HEK293 (cell line): Measurements from ENCODE around the gene RFK.
A peak's percentile ranks its signal among the peaks of the same experiment; 100 is the strongest.

Experiments
- CTCF ChIA-PET: fragments of 350-600 bp; formaldehyde crosslinking; extraction: SDS; loops from one replicate; lab custom pipeline; 2021; ENCODE audit warnings: antibody characterized with exemption; lab: Yijun Ruan, JAX
- POLR2A ChIA-PET: fragments of 300-600 bp; formaldehyde crosslinking; extraction: SDS; loops from one replicate; lab custom pipeline; 2020; ENCODE audit warnings: antibody characterized with exemption, inconsistent platforms; lab: Yijun Ruan, JAX
- H3K27ac ChIP-seq: fragments of 200-500 bp; sonication (Bioruptor generic); 2 replicates; pipeline ENCODE4 v1.5.1; 2014; ENCODE audit warnings: low read depth, low read length, control low read depth, inconsistent platforms; ENCODE audit errors: extremely low read depth
- H3K36me3 ChIP-seq, 2 experiments: fragments of 200-500 bp in 1 of 2; sonication (Bioruptor generic) in 1 of 2; 1 replicate in 1 of 2; 2 replicates in 1 of 2; pipeline ENCODE4 v1.5.1; 2014 to 2017; ENCODE audit warnings: inconsistent platforms in 2 of 2, low read length in 2 of 2; ENCODE audit not compliant: control insufficient read depth in 2 of 2, insufficient read depth in 1 of 2
- H3K4me1 ChIP-seq: fragments of 200-500 bp; sonication (Bioruptor generic); 2 replicates; pipeline ENCODE4 v1.5.1; 2014; ENCODE audit warnings: mild to moderate bottlenecking, low read length, inconsistent platforms; ENCODE audit not compliant: control insufficient read depth, insufficient read depth
- H3K4me3 ChIP-seq: 2 replicates; pipeline ENCODE4 v1.5.1; 2011; ENCODE audit warnings: low read depth, mild to moderate bottlenecking, control low read depth, low read length, moderate library complexity
- H3K9me3 ChIP-seq: fragments of 200-500 bp; sonication (Bioruptor generic); 2 replicates; pipeline ENCODE4 v1.5.1; 2014; ENCODE audit warnings: low read depth, low read length, inconsistent platforms; ENCODE audit not compliant: control insufficient read depth, insufficient read depth
- FEZF1 ChIP-seq: fragments of 450-650 bp; formaldehyde crosslinking; IDR thresholded peaks from 2 replicates; pipeline ENCODE4 v1.5.1; 2016; ENCODE audit warnings: missing biosample characterization, missing genetic modification characterization
- GLI2 ChIP-seq: fragments of 450-650 bp; formaldehyde crosslinking; IDR thresholded peaks from 2 replicates; pipeline ENCODE4; 2017; ENCODE audit warnings: missing biosample characterization, missing genetic modification characterization, low read depth, borderline replicate concordance
- GLI4 ChIP-seq: fragments of 450-650 bp; formaldehyde crosslinking; IDR thresholded peaks from 2 replicates; pipeline ENCODE4 v1.5.1; 2016; ENCODE audit warnings: missing biosample characterization, missing genetic modification characterization
- GLIS2 ChIP-seq: fragments of 450-650 bp; formaldehyde crosslinking; IDR thresholded peaks from 2 replicates; pipeline ENCODE4 v1.5.1; 2016; ENCODE audit warnings: missing biosample characterization, missing genetic modification characterization
- HOXA7 ChIP-seq: sonication (generic); formaldehyde crosslinking; IDR thresholded peaks from 2 replicates; pipeline ENCODE4 v1.8.1; 2022; ENCODE audit warnings: missing genetic modification reagents, borderline replicate concordance
- HOXD13 ChIP-seq: sonication (generic); formaldehyde crosslinking; IDR thresholded peaks from 2 replicates; pipeline ENCODE4 v1.8.0; 2022; ENCODE audit warnings: missing genetic modification reagents, borderline replicate concordance
- MEIS1 ChIP-seq: sonication (generic); formaldehyde crosslinking; IDR thresholded peaks from 2 replicates; pipeline ENCODE4 v1.8.1; 2022; ENCODE audit warnings: missing genetic modification reagents, mild to moderate bottlenecking, borderline replicate concordance
- SP7 ChIP-seq: fragments of 450-650 bp; formaldehyde crosslinking; IDR thresholded peaks from 2 replicates; pipeline ENCODE4 v1.5.1; 2016; ENCODE audit warnings: missing biosample characterization, missing genetic modification characterization
- TRIM28 ChIP-seq: IDR thresholded peaks from 2 replicates; pipeline ENCODE4 v1.6.1; 2011; ENCODE audit warnings: low read length, control low read depth, borderline replicate concordance
- ZBTB17 ChIP-seq: fragments of 450-650 bp; formaldehyde crosslinking; IDR thresholded peaks from 2 replicates; pipeline ENCODE4 v1.5.1; 2016; ENCODE audit warnings: missing biosample characterization, missing genetic modification characterization
- ZFP3 ChIP-seq: fragments of 450-650 bp; formaldehyde crosslinking; IDR thresholded peaks from 2 replicates; pipeline ENCODE4 v1.5.1; 2016; ENCODE audit warnings: low read depth, missing biosample characterization, missing genetic modification characterization
- ZNF112 ChIP-seq: fragments of 450-650 bp; formaldehyde crosslinking; IDR thresholded peaks from 2 replicates; pipeline ENCODE4 v1.5.0; 2017; ENCODE audit warnings: missing biosample characterization, missing genetic modification characterization
- ZNF132 ChIP-seq: fragments of 450-650 bp; formaldehyde crosslinking; IDR thresholded peaks from 2 replicates; pipeline ENCODE4 v1.5.1; 2017; ENCODE audit warnings: missing biosample characterization, missing genetic modification characterization, borderline replicate concordance
- ZNF146 ChIP-seq: fragments of 450-650 bp; formaldehyde crosslinking; IDR thresholded peaks from 2 replicates; pipeline ENCODE4 v1.5.1; 2016; ENCODE audit warnings: missing biosample characterization, missing genetic modification characterization
- ZNF433 ChIP-seq: fragments of 450-650 bp; formaldehyde crosslinking; IDR thresholded peaks from 2 replicates; pipeline ENCODE4 v1.5.1; 2016; ENCODE audit warnings: missing biosample characterization, missing genetic modification characterization, low read depth
- ZNF48 ChIP-seq: fragments of 450-650 bp; formaldehyde crosslinking; IDR thresholded peaks from 2 replicates; pipeline ENCODE4 v1.5.1; 2016; ENCODE audit warnings: missing biosample characterization, missing genetic modification characterization
- TF ChIP-seq, protein P1 (sequence below): fragments of 450-650 bp; formaldehyde crosslinking; IDR thresholded peaks from 2 replicates; pipeline ENCODE4 v1.5.1; 2017; ENCODE audit warnings: missing biosample characterization, missing genetic modification characterization
- TF ChIP-seq, protein P2 (sequence below): fragments of 450-650 bp; formaldehyde crosslinking; IDR thresholded peaks from 2 replicates; pipeline ENCODE4 v1.5.1; 2016; ENCODE audit warnings: missing biosample characterization, missing genetic modification characterization, low read depth
- TF ChIP-seq, protein P3 (sequence below): fragments of 450-650 bp; formaldehyde crosslinking; IDR thresholded peaks from 2 replicates; pipeline ENCODE4 v1.5.1; 2017; ENCODE audit warnings: missing biosample characterization, missing genetic modification characterization
- TF ChIP-seq, protein P4 (sequence below): fragments of 450-650 bp; formaldehyde crosslinking; IDR thresholded peaks from 2 replicates; pipeline ENCODE4 v1.5.1; 2016; ENCODE audit warnings: missing biosample characterization, missing genetic modification characterization
- TF ChIP-seq, protein P5 (sequence below): fragments of 450-650 bp; formaldehyde crosslinking; IDR thresholded peaks from 2 replicates; pipeline ENCODE4; 2016; ENCODE audit warnings: missing biosample characterization, missing genetic modification characterization

Gene RFK

DNA sequence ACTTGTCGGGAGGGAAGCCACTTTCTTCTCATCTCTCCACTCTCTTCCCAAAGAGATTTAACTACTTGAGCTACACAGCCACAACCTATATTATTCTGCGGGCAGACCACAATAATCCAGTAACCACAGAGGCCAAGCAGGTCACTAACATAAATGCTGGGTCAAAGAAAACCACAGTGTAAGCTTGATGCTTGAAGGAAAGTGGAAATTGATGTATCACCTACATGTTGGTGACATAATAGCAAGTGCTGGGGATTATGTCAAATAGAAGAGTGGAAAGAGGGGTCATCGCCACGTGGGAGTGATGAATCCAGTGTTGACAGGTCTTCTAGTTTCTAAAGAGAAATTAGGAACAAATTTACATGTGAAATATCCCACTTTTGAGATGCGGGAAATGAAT, 40.9 kb downstream of the RFK start:
- CTCF ChIA-PET: interaction anchor here (0.6 to 2.0 kb wide), 4 partner anchors 14 to 67 kb away, joined by 3 to 6 read pairs (median 3); no protein-coding TSS in a partner anchor
- Histone ChIP-seq H3K9me3 (no peaks in the 10 kb centered on the region), H3K36me3 (no peaks in the 10 kb centered on the region), H3K27ac (no peak overlapping the region), H3K4me3 (no peak overlapping the region), H3K4me1 (no peaks in the 10 kb centered on the region)
- TF ChIP-seq MEIS1: peak; percentile 59; the same call in 1 of the 2 replicates
- peak; percentile 86 for TF ChIP-seq SP7
- TF ChIP-seq, protein P1, sequence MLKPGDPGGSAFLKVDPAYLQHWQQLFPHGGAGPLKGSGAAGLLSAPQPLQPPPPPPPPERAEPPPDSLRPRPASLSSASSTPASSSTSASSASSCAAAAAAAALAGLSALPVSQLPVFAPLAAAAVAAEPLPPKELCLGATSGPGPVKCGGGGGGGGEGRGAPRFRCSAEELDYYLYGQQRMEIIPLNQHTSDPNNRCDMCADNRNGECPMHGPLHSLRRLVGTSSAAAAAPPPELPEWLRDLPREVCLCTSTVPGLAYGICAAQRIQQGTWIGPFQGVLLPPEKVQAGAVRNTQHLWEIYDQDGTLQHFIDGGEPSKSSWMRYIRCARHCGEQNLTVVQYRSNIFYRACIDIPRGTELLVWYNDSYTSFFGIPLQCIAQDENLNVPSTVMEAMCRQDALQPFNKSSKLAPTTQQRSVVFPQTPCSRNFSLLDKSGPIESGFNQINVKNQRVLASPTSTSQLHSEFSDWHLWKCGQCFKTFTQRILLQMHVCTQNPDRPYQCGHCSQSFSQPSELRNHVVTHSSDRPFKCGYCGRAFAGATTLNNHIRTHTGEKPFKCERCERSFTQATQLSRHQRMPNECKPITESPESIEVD (tag by site-specific recombination): no peak
- POLR2A ChIA-PET: interaction anchor here (0.6 to 3.1 kb wide), 8 partner anchors 13 to 573 kb away, joined by 3 to 16 read pairs (median 4); partner anchors contain the start of gene RFK

DNA sequence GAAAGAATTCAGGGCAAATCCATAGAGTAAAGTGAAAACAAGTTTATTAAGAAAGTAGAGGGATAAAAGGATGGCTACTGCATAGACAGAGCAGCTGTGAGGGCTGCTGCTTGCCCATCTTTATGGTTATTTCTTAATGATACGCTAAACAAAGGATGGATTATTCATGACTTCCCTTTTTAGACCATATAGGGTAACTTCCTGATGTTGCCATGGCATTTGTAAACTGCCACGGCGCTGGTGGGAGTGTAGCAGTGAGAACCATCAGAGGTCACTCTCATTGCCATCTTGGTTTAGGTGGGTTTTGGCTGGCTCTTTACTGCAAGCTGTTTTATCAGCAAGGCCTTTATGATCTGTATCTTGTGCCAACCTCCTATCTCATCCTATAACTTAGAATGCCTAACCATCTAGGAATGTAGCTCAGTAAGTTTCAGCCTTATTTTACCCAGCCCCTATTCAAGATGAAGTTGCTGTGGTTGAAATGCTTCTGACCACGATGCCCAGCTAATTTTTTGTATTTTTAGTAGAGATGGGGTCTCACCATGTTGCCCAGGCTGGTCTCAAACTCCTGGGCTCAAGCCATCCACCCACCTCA, 42.1 kb downstream of the RFK start:
- no peaks in the 10 kb centered on the region for H3K9me3 ChIP-seq
- H3K4me3 ChIP-seq: no peak overlapping the region
- H3K36me3 ChIP-seq: no peaks in the 10 kb centered on the region
- H3K27ac ChIP-seq: no peak overlapping the region
- POLR2A ChIA-PET: interaction anchor here (0.9 to 3.1 kb wide), 3 partner anchors 17 to 22 kb away, joined by 3 to 12 read pairs (median 3); no protein-coding TSS in a partner anchor
- TF ChIP-seq, protein P2, sequence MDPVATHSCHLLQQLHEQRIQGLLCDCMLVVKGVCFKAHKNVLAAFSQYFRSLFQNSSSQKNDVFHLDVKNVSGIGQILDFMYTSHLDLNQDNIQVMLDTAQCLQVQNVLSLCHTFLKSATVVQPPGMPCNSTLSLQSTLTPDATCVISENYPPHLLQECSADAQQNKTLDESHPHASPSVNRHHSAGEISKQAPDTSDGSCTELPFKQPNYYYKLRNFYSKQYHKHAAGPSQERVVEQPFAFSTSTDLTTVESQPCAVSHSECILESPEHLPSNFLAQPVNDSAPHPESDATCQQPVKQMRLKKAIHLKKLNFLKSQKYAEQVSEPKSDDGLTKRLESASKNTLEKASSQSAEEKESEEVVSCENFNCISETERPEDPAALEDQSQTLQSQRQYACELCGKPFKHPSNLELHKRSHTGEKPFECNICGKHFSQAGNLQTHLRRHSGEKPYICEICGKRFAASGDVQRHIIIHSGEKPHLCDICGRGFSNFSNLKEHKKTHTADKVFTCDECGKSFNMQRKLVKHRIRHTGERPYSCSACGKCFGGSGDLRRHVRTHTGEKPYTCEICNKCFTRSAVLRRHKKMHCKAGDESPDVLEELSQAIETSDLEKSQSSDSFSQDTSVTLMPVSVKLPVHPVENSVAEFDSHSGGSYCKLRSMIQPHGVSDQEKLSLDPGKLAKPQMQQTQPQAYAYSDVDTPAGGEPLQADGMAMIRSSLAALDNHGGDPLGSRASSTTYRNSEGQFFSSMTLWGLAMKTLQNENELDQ (tag by site-specific recombination): no peak
- TF ChIP-seq HOXD13: no peak
- no peak for TF ChIP-seq ZFP3 (tag by site-specific recombination)
- TF ChIP-seq ZNF48 (tag by site-specific recombination): no peak
- no peak for TF ChIP-seq GLIS2
- TF ChIP-seq ZNF112 (tag by site-specific recombination): no peak
- no peak for TF ChIP-seq ZBTB17 (tag by site-specific recombination)
- TF ChIP-seq ZNF433: no peak
- TF ChIP-seq ZNF146 (tag by site-specific recombination): no peak
- TF ChIP-seq HOXA7: no peak
- no peak for TF ChIP-seq GLI4 (tag by site-specific recombination)
- TF ChIP-seq, protein P3, sequence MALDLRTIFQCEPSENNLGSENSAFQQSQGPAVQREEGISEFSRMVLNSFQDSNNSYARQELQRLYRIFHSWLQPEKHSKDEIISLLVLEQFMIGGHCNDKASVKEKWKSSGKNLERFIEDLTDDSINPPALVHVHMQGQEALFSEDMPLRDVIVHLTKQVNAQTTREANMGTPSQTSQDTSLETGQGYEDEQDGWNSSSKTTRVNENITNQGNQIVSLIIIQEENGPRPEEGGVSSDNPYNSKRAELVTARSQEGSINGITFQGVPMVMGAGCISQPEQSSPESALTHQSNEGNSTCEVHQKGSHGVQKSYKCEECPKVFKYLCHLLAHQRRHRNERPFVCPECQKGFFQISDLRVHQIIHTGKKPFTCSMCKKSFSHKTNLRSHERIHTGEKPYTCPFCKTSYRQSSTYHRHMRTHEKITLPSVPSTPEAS (tag by site-specific recombination): no peak
- TF ChIP-seq, protein P4, sequence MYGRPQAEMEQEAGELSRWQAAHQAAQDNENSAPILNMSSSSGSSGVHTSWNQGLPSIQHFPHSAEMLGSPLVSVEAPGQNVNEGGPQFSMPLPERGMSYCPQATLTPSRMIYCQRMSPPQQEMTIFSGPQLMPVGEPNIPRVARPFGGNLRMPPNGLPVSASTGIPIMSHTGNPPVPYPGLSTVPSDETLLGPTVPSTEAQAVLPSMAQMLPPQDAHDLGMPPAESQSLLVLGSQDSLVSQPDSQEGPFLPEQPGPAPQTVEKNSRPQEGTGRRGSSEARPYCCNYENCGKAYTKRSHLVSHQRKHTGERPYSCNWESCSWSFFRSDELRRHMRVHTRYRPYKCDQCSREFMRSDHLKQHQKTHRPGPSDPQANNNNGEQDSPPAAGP (tag by site-specific recombination): no peak
- TF ChIP-seq FEZF1 (tag by site-specific recombination): no peak
- no peak for TF ChIP-seq GLI2 (tag by site-specific recombination)
- no peak for TF ChIP-seq ZNF132 (tag by site-specific recombination)
- TF ChIP-seq, protein P5, sequence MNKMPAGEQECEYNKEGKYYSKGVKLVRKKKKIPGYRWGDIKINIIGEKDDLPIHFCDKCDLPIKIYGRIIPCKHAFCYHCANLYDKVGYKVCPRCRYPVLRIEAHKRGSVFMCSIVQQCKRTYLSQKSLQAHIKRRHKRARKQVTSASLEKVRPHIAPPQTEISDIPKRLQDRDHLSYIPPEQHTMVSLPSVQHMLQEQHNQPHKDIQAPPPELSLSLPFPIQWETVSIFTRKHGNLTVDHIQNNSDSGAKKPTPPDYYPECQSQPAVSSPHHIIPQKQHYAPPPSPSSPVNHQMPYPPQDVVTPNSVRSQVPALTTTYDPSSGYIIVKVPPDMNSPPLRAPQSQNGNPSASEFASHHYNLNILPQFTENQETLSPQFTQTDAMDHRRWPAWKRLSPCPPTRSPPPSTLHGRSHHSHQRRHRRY (tag by site-specific recombination): no peak
- TF ChIP-seq TRIM28: no peak
- CTCF ChIA-PET: interaction anchor here (0.8 to 2.0 kb wide), 3 partner anchors 13 to 68 kb away, joined by 3 to 6 read pairs (median 4); partner anchors contain the start of gene RFK
- no peaks in the 10 kb centered on the region for H3K4me1 ChIP-seq
